K562 (cell line): ENCODE results near the gene ZNF780A. TPM values are rescaled to one million over a fixed set of nuclear protein-coding genes. Genes with fewer than 3 reads are reported as not detected.

Experiments
- ATAC-seq: fragments of 200-7000 bp; cut with Tn5 transposase; 3 replicates; pipeline ENCODE4 v1.9.1; 2020; ENCODE audit warnings: moderate library complexity
- BruUV-seq: library from RNA; stranded (reverse); fragments of 400-500 nt; replicated peaks from 2 replicates; lab custom pipeline; 2021; lab: Mats Ljungman, UMichigan
- CTCF ChIA-PET: fragments of 300-600 bp; formaldehyde crosslinking; extraction: SDS; loops from one replicate; lab custom pipeline; 2021; ENCODE audit warnings: low intra/inter-chr PET ratio; lab: Yijun Ruan, JAX
- POLR2A ChIA-PET: fragments of 300-600, 350-650 bp; sonication (Branson Sonifier 250); formaldehyde crosslinking; extraction: SDS; loops from one replicate; lab custom pipeline; 2021; ENCODE audit warnings: antibody characterized with exemption, inconsistent platforms; lab: Yijun Ruan, JAX
- DNase-seq, 4 experiments: peaks; one replicate each; pipeline versions ENCODE4 v3.0.0 to v3.0.0-alpha.2; 2011 to 2018; ENCODE audit warnings: low spot score in 3 of 4, mixed read lengths in 3 of 4; ENCODE audit errors: extremely low read depth in 1 of 4
- FAIRE-seq: peaks from 2 replicates; lab custom pipeline; 2011; peaks lifted over from hg19 to GRCh38; lab: Jason Lieb, UNC
- H2AFZ ChIP-seq: 2 replicates; pipeline ENCODE4 v1.6.0; 2011; ENCODE audit warnings: low read depth, low read length, control low read depth, inconsistent platforms
- H3K27ac ChIP-seq: fragments of 200-600 bp; 3 replicates; pipeline ENCODE4 v1.8.0; 2011; ENCODE audit warnings: low read depth, mild to moderate bottlenecking, control low read depth, inconsistent platforms, low read length, moderate library complexity, mixed read lengths; ENCODE audit errors: extremely low read depth
- H3K27me3 ChIP-seq, 2 experiments: fragments of 300-600 bp in 1 of 2; 2 replicates in 1 of 2; 3 replicates in 1 of 2; pipeline versions ENCODE4 v1.6.0 to v1.8.0; 2011; ENCODE audit warnings: inconsistent platforms in 2 of 2, low read length in 2 of 2, mild to moderate bottlenecking in 1 of 2, mixed read lengths in 1 of 2, moderate library complexity in 1 of 2; ENCODE audit not compliant: control insufficient read depth in 2 of 2, insufficient read depth in 2 of 2
- H3K36me3 ChIP-seq: fragments of 300-600 bp; 3 replicates; pipeline ENCODE4 v1.8.0; 2011; ENCODE audit warnings: mild to moderate bottlenecking, low read length, inconsistent platforms; ENCODE audit not compliant: control insufficient read depth, insufficient read depth
- H3K4me1 ChIP-seq, 2 experiments: fragments of 200-600 bp in 1 of 2; replicated peaks in 1 of 2; 2 replicates in 1 of 2; 3 replicates in 1 of 2; pipeline versions ENCODE4 v1.5.1 to v1.8.0; 2011; ENCODE audit warnings: inconsistent platforms in 2 of 2, low read length in 2 of 2, mild to moderate bottlenecking in 1 of 2, mixed read lengths in 1 of 2, moderate library complexity in 1 of 2; ENCODE audit not compliant: control insufficient read depth in 2 of 2, insufficient read depth in 2 of 2
- H3K4me2 ChIP-seq: 2 replicates; pipeline ENCODE4 v1.6.1; 2011; ENCODE audit warnings: low read length, control low read depth, inconsistent platforms, mixed read lengths; ENCODE audit not compliant: insufficient read depth
- H3K4me3 ChIP-seq: fragments of 200-600 bp; sonication (generic), shearing (Covaris generic); 2 replicates; pipeline ENCODE4 v1.5.1; 2016; ENCODE audit warnings: control low read depth, inconsistent platforms
- H3K79me2 ChIP-seq: fragments of 200-600 bp; 3 replicates; pipeline ENCODE4 v1.8.0; 2011; ENCODE audit warnings: low read length, inconsistent platforms; ENCODE audit not compliant: control insufficient read depth, insufficient read depth
- H3K9ac ChIP-seq, 2 experiments: 2 replicates each; pipeline versions ENCODE4 v1.6.0 to v1.6.1; 2011; ENCODE audit warnings: low read depth in 2 of 2, low read length in 2 of 2, control low read depth in 1 of 2, inconsistent platforms in 1 of 2, mild to moderate bottlenecking in 1 of 2, mixed read lengths in 1 of 2; ENCODE audit not compliant: insufficient read depth in 1 of 2
- H3K9me1 ChIP-seq: one replicate; pipeline ENCODE4 v1.6.0; 2011; ENCODE audit warnings: inconsistent platforms, mild to moderate bottlenecking, low read length, moderate library complexity; ENCODE audit not compliant: control insufficient read depth, insufficient read depth
- H3K9me3 ChIP-seq: replicated peaks from 2 replicates; pipeline ENCODE4 v1.5.1; 2011; ENCODE audit warnings: low read depth, low read length, inconsistent platforms; ENCODE audit not compliant: control insufficient read depth, insufficient read depth
- H4K20me1 ChIP-seq: replicated peaks from 2 replicates; pipeline ENCODE4 v1.6.1; 2011; ENCODE audit warnings: low read length, inconsistent platforms, mixed read lengths; ENCODE audit not compliant: control insufficient read depth, insufficient read depth
- HOMEZ ChIP-seq: fragments of 250-450 bp; sonication (Bioruptor Pico); IDR thresholded peaks from 2 replicates; pipeline ENCODE4 v1.4.0; 2020; ENCODE audit warnings: mild to moderate bottlenecking, moderate library complexity
- ZNF766 ChIP-seq: fragments of 200-800 bp; sonication (Bioruptor generic); conservative IDR thresholded peaks from 2 replicates; pipeline ENCODE4 v1.6.1; 2016; ENCODE audit warnings: missing genetic modification characterization, missing compliant biosample characterization
- WGBS: fragments of 100-300 bp; shearing (Covaris generic); methylation state at CpG from one replicate; pipeline ENCODE4 v1.1.6; 2016; ENCODE audit warnings: low coverage, mixed read lengths; ENCODE audit not compliant: insufficient coverage; ENCODE audit errors: missing lambda C conversion rate; 5-methylcytosine and 5-hydroxymethylcytosine counted together
- in situ Hi-C: fragments of 300-500 bp; cut with MboI; formaldehyde crosslinking; loops from 4 replicates; pipeline ENCODE4 v1.15.0; 2018; ENCODE audit warnings: inconsistent platforms, mixed read lengths
- intact Hi-C: fragments of 100-400 bp; cut with micrococcal nuclease; formaldehyde crosslinking; loops from 2 replicates; pipeline ENCODE4 v1.14.2; 2022
- polyA plus RNA-seq, 8 experiments: library from polyadenylated mRNA; depleted of rRNA in 4 of 8; stranded (reverse) in 5 of 8; unstranded in 3 of 8; fragments of >200 nt; fragmentation: Nextera tagmentation in 2 of 8; fragmentation: Illumina TruSeq in 1 of 8; extraction: Ambion mirVana in 2 of 8; extraction: Trizol in 1 of 8; gene quantifications; 2 replicates each; pipeline versions ENCODE4 v1.2.1 to v1.2.3, GENCODE V29; 2011 to 2014; ENCODE audit warnings: inconsistent platforms in 1 of 8, missing spikeins in 1 of 8
- total RNA-seq, 7 experiments: library from RNA; depleted of rRNA in 6 of 7; stranded (reverse); fragments of >200 nt in 6 of 7; fragmentation: Illumina TruSeq in 2 of 7; extraction: Trizol in 2 of 7; gene quantifications; 2 replicates each; pipeline versions ENCODE4 v1.2.1 to v1.2.3, GENCODE V29; 2011 to 2021; ENCODE audit warnings: low replicate concordance in 1 of 7

Gene ZNF780A
- total and polyA plus RNA-seq, 9 of the 15 experiments (the other 6 are each of a cell fraction or from before 2014, with no cell fraction given): 11.7 to 36.1 (median 25.8) TPM

GRCh38 chr19:40056505-40056904 lies 34.2 kb downstream of the ZNF780A start:
- 6% methylated on average over 5 of the region's 7 CpGs for WGBS
- H4K20me1 ChIP-seq: no peaks in the 10 kb centered on the region
- CTCF ChIA-PET: no interaction called here
- TF ChIP-seq HOMEZ (CRISPR knock-in tag): no peak
- 0 out of 2 replicates have a peak, but pooled peaks have one; percentile 30 for TF ChIP-seq ZNF766 (CRISPR knock-in tag)
- TF ChIP-seq, all 486 proteins: peak for 1
- no peaks in the 10 kb centered on the region for H3K36me3 ChIP-seq
- POLR2A ChIA-PET: interaction anchor here (1.1 kb wide), 1 partner anchor 86 kb away, joined by 3 read pairs; the partner anchor contains the start of gene PSMC4
- intact Hi-C loops (no loop called here), in situ Hi-C loops (no loop called here)
- H3K79me2 ChIP-seq: peaks cover 12% of the 10 kb centered on the region
- H3K9me3 ChIP-seq: peaks cover 9% of the 10 kb centered on the region; the same call in 1 of the 2 replicates
- no peak for ATAC-seq
- TSS peak; percentile 75 for BruUV-seq
- peak overlapping the region; percentile 96 for H3K4me2 ChIP-seq
- peak overlapping the region in 1 of 2 experiments; percentile 67; a peak in 2 of 4 replicates for H3K9ac ChIP-seq
- no peaks in the 10 kb centered on the region for H3K27me3 ChIP-seq
- FAIRE-seq: no peak
- H3K4me1 ChIP-seq: peaks cover 0 to 5% of the 10 kb centered on the region in 2 experiments; a peak in 2 of 5 replicates
- H2AFZ ChIP-seq: peak overlapping the region; percentile 93
- peak overlapping the region; percentile 64 for H3K4me3 ChIP-seq
- H3K27ac ChIP-seq: no peak overlapping the region
- no peaks in the 10 kb centered on the region for H3K9me1 ChIP-seq
- DNase-seq: no peak
